ENCODE results near the gene AGAP1.

The AGAP1 gene

DNA sequence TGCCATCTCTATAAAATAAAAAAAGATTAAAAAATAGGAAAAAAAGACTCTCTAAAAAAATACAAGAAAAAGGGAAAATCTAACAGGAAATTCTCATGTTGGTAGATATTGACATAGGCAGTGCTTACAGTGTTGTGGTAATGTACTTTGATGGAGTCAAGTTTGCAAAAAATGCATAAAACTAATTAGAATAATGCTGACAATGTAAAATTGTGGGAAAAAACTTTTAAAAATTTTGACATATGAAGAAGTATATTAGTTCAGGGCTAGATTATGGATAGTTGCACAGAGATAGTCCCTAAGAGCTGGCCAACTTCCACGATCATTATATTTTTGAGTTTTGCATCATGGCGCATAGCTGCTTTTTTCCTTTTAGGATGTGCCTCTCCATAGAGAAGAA lies 601.7 kb downstream of the AGAP1 start:
- Histone ChIP-seq H3K27me3 (ENCODE audit: insufficient read depth, poor library complexity, severe bottlenecking) (no peaks in the 10 kb centered on the region), H3K27ac (ENCODE audit: poor library complexity, severe bottlenecking) (no peak overlapping the region), H3K4me1 (ENCODE audit: insufficient read depth, poor library complexity, severe bottlenecking) (no peaks in the 10 kb centered on the region), H3K36me3 (ENCODE audit: low read depth) (no peaks in the 10 kb centered on the region), H3K9me3 (ENCODE audit: severe bottlenecking) (no peaks in the 10 kb centered on the region), H3K4me3 (ENCODE audit: severe bottlenecking) (no peak overlapping the region)
- DNase-seq (ENCODE audit: low spot score) (no peak), ATAC-seq (ENCODE audit: low read depth) (no peak)
- TF ChIP-seq, protein P1, sequence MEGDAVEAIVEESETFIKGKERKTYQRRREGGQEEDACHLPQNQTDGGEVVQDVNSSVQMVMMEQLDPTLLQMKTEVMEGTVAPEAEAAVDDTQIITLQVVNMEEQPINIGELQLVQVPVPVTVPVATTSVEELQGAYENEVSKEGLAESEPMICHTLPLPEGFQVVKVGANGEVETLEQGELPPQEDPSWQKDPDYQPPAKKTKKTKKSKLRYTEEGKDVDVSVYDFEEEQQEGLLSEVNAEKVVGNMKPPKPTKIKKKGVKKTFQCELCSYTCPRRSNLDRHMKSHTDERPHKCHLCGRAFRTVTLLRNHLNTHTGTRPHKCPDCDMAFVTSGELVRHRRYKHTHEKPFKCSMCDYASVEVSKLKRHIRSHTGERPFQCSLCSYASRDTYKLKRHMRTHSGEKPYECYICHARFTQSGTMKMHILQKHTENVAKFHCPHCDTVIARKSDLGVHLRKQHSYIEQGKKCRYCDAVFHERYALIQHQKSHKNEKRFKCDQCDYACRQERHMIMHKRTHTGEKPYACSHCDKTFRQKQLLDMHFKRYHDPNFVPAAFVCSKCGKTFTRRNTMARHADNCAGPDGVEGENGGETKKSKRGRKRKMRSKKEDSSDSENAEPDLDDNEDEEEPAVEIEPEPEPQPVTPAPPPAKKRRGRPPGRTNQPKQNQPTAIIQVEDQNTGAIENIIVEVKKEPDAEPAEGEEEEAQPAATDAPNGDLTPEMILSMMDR (IDR thresholded peaks at IDR 0.05; ENCODE audit: poor library complexity, severe bottlenecking) = no peak

DNA sequence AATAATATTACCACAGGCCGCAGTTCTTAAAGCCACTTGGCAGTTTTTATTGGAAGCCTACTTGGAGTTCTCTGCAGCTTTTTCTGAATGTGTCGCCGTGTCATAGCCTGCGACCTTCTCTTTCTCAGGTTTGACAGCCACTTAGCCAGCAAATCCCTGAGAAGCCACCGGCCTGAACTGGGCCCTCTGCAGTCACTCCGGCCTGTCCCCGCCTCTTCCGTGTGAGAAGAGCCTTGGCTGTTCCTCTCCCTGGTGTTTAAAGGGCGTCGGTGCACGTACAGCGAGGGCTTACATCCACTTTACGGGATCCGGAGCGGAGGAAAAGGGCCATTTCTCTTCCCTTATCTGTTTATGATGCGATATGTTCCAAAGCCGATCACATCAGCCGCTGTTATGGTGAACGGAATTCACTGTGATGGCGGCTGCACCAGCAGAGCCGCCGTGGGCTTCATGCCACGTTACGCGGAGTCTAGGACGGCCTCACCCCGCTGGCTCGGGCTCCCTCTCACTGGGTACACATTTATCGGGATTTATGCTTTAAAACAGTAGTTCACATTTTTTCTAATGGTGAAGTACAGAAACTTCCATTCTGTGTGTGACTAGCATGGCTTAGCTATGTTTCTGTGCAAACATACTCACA lies 607.6 kb downstream of the AGAP1 start:
- no peak overlapping the region for H3K27ac ChIP-seq (ENCODE audit: poor library complexity, severe bottlenecking)
- no peak for DNase-seq (ENCODE audit: low spot score)
- H3K4me3 ChIP-seq (ENCODE audit: severe bottlenecking) = no peak overlapping the region
- ATAC-seq (ENCODE audit: low read depth) = no peak
- TF ChIP-seq, protein P1 (IDR thresholded peaks at IDR 0.05; ENCODE audit: poor library complexity, severe bottlenecking) = no peak
- no peaks in the 10 kb centered on the region for H3K9me3 ChIP-seq (ENCODE audit: severe bottlenecking)
- H3K27me3 ChIP-seq (ENCODE audit: insufficient read depth, poor library complexity, severe bottlenecking) = no peaks in the 10 kb centered on the region
- no peaks in the 10 kb centered on the region for H3K4me1 ChIP-seq (ENCODE audit: insufficient read depth, poor library complexity, severe bottlenecking)
- no peaks in the 10 kb centered on the region for H3K36me3 ChIP-seq (ENCODE audit: low read depth)

DNA sequence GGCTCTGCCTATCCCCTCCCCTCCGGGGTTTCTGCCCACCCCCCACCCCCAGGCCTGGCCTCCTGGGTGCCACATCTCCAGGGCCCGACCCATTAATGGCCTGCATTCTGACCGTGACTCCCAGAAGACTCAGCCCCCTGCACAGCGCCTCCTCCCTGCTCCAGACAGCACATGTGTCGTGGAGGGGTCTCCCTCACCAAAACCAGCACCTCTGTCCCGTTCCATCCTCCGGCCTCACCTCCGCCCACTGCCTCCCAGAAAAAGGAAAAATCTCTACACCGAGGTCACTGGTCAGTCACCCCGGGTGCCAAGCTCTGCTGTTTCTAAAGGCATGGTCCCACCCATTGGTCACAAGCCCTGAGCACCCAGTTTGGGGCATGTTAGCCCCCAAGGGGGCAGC lies 609.1 kb downstream of the AGAP1 start:
- DNase-seq (ENCODE audit: low spot score) (no peak), ATAC-seq (ENCODE audit: low read depth) (no peak)
- TF ChIP-seq, protein P1 (IDR thresholded peaks at IDR 0.05; ENCODE audit: poor library complexity, severe bottlenecking) = no peak
- no peaks in the 10 kb centered on the region for H3K36me3 ChIP-seq (ENCODE audit: low read depth)
- no peak overlapping the region for H3K4me3 ChIP-seq (ENCODE audit: severe bottlenecking)
- H3K9me3 ChIP-seq (ENCODE audit: severe bottlenecking) = no peaks in the 10 kb centered on the region
- H3K4me1 ChIP-seq (ENCODE audit: insufficient read depth, poor library complexity, severe bottlenecking) = no peaks in the 10 kb centered on the region
- no peak overlapping the region for H3K27ac ChIP-seq (ENCODE audit: poor library complexity, severe bottlenecking)
- no peaks in the 10 kb centered on the region for H3K27me3 ChIP-seq (ENCODE audit: insufficient read depth, poor library complexity, severe bottlenecking)

DNA sequence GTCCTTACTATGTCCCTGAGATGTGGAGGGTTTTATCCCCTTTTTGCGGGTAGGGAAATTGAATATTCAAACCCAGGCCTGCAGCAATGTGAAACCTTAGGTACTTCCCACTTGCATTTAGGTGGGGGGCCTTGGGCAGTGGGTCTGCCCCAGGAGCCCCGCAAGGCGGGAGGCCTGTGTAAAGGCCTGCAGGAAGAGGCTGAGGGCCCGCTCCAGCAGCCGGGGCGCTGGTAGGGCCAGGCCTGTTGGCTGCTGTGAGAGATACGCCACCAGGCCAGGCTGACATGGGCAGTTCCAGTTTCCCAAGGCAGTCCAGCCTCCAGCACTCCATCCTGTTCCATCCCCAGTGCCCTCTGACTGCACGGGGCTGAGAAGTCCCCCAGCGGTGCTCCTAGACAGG lies 610.1 kb downstream of the AGAP1 start:
- H3K36me3 ChIP-seq (ENCODE audit: low read depth) = no peaks in the 10 kb centered on the region
- H3K9me3 ChIP-seq (ENCODE audit: severe bottlenecking) = no peaks in the 10 kb centered on the region
- no peak for ATAC-seq (ENCODE audit: low read depth)

More for the DNA sequence above, 610.1 kb downstream of the AGAP1 start:
- no peak for DNase-seq (ENCODE audit: low spot score)
- H3K27me3 ChIP-seq (ENCODE audit: insufficient read depth, poor library complexity, severe bottlenecking) = no peaks in the 10 kb centered on the region
- no peak overlapping the region for H3K27ac ChIP-seq (ENCODE audit: poor library complexity, severe bottlenecking)
- no peaks in the 10 kb centered on the region for H3K4me1 ChIP-seq (ENCODE audit: insufficient read depth, poor library complexity, severe bottlenecking)
- TF ChIP-seq, protein P1 (IDR thresholded peaks at IDR 0.05; ENCODE audit: poor library complexity, severe bottlenecking) = no peak
- H3K4me3 ChIP-seq (ENCODE audit: severe bottlenecking) = no peak overlapping the region

Data from RWPE2 (cell line).